GM21529 (cell line): Measurements from ENCODE around the gene POM121C.
"Not testable (repeated sequence)": the region's sequence is repeated elsewhere in the genome, so short reads cannot be mapped to it uniquely, and the experiment has no call there.

Experiments
- ATAC-seq: cut with Tn5 transposase; IDR thresholded peaks from one replicate; pipeline ENCODE4 v1.9.1; 2021; ENCODE audit not compliant: unreplicated experiment

The POM121C gene

GRCh38 chr7:75397865-75398264 lies 88.2 kb downstream of the POM121C start:
- not testable (repeated sequence) for ATAC-seq

- ATAC-seq: not testable (repeated sequence)
These were observed 90.8 kb downstream of the POM121C start, which contains the start of gene TRIM73 for GRCh38 chr7:75395329-75395728. Gene TRIM73, plus strand, starts transcription at chr7:75395629. Its CDS starts 3,305 bp downstream, at chr7:75398934.

- ATAC-seq: not testable (repeated sequence)
These were observed 92.9 kb downstream of the POM121C start for GRCh38 chr7:75393194-75393593.

GRCh38 chr7:75374519-75375317 lies 111.4 kb downstream of the POM121C start:
- ATAC-seq: not testable (repeated sequence)

- not testable (repeated sequence) for ATAC-seq
These were observed 112.0 kb downstream of the POM121C start for GRCh38 chr7:75374144-75374518.

GRCh38 chr7:75367313-75367712 lies 118.8 kb downstream of the POM121C start:
- not testable (repeated sequence) for ATAC-seq
